Measurements from ENCODE around the gene TUB.

Gene TUB

GRCh38 chr11:8034106-8034585, 46.9 kb upstream of the TUB start:
- in situ Hi-C loops (cut with HindIII; ENCODE audit: low sequenced_read_pairs): no loop called here
- DNase-seq (ENCODE audit: low read depth): no peak
- TF ChIP-seq, protein P1, sequence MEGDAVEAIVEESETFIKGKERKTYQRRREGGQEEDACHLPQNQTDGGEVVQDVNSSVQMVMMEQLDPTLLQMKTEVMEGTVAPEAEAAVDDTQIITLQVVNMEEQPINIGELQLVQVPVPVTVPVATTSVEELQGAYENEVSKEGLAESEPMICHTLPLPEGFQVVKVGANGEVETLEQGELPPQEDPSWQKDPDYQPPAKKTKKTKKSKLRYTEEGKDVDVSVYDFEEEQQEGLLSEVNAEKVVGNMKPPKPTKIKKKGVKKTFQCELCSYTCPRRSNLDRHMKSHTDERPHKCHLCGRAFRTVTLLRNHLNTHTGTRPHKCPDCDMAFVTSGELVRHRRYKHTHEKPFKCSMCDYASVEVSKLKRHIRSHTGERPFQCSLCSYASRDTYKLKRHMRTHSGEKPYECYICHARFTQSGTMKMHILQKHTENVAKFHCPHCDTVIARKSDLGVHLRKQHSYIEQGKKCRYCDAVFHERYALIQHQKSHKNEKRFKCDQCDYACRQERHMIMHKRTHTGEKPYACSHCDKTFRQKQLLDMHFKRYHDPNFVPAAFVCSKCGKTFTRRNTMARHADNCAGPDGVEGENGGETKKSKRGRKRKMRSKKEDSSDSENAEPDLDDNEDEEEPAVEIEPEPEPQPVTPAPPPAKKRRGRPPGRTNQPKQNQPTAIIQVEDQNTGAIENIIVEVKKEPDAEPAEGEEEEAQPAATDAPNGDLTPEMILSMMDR (IDR thresholded peaks at IDR 0.05; ENCODE audit: low read depth, low read length, missing control alignments): no peak
- H3K4me3 ChIP-seq (ENCODE audit: low read depth, low read length): no peak overlapping the region

DNA sequence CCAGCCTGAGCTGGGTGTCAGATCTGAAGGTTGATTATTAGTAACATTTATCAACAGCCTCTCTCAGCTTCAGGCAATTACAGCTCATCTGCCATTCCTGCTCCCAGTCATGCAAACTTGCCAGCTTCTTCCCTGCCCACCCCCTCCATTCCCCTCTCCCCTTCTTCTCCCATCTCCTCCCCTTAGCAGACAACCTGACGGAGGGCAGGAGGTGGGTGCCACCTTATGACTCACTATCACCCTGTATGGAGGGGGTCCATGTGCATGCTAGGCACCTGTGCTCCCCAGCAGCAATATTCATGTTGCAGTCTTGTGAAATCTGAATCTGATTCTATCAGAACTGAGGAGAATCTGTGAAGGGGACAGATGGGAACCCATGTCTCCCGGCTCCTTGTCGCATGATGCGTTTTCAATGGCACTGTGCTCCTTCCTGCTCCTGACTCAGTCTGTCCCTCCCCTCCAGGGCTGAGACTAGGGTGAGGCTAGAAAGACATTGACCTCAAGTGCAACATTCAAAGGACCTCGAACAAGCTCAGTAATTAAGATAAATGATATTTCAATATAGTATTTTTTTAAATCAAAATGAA, 46.3 kb upstream of the TUB start:
- DNase-seq (ENCODE audit: low read depth): no peak
- H3K4me3 ChIP-seq (ENCODE audit: low read depth, low read length): no peak overlapping the region
- in situ Hi-C loops (cut with HindIII; ENCODE audit: low sequenced_read_pairs): no loop called here
- TF ChIP-seq, protein P1 (IDR thresholded peaks at IDR 0.05; ENCODE audit: low read depth, low read length, missing control alignments): no peak

DNA sequence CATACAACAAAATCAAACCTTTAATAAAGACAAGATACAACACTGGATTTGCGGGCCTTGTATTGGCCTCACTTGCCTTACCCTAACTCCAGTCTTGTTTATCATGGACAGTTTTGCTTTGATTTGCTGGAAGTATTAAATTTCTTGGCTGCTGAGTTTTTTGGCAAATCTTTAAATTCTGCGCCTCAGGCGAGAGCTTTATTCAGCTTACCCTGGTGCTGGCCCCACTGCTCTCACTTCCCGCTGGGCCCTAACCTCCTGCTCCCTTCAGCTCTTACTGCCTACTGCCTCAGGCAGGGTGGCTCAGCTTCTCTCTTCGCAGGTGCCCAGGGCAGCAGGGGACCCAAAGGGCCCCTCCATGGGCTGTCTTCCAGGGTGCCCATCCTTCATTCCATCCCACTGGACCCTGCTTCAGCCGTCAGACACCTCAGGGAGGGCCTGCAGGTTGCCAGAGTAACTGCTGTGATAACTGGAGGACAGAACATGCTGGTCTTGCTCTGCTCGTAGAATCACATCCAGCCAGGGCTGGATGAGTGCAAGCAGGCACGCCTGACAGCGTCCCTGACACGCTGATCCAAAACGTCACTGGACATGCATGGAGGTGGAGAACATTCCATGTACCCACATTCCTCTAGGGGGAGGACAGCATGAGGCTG, 45.7 kb upstream of the TUB start:
- no peak for DNase-seq (ENCODE audit: low read depth)
- in situ Hi-C loops (cut with HindIII; ENCODE audit: low sequenced_read_pairs): no loop called here
- H3K4me3 ChIP-seq (ENCODE audit: low read depth, low read length): no peak overlapping the region
- TF ChIP-seq, protein P1 (IDR thresholded peaks at IDR 0.05; ENCODE audit: low read depth, low read length, missing control alignments): no peak

DNA sequence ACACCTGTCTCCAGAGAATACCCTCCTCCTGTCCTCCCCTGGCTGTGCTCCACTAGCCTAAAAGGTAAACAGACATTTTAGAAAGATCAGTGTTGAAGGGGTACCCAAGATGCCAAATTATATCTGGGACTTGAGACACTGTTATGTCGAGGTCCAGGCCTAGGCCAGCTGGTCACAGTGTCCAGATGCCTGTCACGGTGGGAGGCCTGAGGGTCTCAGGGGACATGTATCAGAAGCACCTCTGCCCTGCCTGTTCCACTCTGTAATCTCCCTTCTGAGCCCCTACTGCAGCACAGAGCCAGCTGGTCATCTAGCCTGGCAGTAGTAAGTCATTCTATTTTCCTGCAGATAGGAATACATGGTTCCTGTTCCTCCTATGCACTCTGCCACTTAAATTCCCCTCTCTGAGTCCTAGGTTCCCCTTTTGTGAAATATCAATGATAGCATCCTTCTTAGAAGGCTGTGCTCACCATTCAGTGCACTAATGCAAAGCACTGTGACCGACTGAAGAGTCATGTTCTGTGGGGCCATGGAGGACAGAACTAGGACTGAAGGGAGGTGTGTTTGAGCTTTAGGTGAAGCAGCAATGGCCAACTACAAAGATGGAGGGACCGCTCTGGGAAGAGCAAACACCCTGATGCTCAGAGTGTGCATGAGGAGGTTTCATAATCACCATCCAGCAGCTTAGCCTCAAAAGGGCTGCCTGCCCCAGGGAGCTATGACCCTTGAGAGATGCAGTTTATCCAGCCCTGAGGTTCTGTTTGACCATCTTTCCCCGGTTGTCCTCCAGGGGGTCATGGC, 44.8 kb upstream of the TUB start:
- DNase-seq (ENCODE audit: low read depth): no peak
- H3K4me3 ChIP-seq (ENCODE audit: low read depth, low read length): no peak overlapping the region
- in situ Hi-C loops (cut with HindIII; ENCODE audit: low sequenced_read_pairs): no loop called here
- TF ChIP-seq, protein P1 (IDR thresholded peaks at IDR 0.05; ENCODE audit: low read depth, low read length, missing control alignments): no peak

- in situ Hi-C loops (cut with HindIII; ENCODE audit: low sequenced_read_pairs): no loop called here
- H3K4me3 ChIP-seq (ENCODE audit: low read depth, low read length): no peak overlapping the region
- DNase-seq (ENCODE audit: low read depth): no peak
- TF ChIP-seq, protein P1 (IDR thresholded peaks at IDR 0.05; ENCODE audit: low read depth, low read length, missing control alignments): no peak
Observed at GRCh38 chr11:8036986-8037385, 44.0 kb upstream of the TUB start.

DNA sequence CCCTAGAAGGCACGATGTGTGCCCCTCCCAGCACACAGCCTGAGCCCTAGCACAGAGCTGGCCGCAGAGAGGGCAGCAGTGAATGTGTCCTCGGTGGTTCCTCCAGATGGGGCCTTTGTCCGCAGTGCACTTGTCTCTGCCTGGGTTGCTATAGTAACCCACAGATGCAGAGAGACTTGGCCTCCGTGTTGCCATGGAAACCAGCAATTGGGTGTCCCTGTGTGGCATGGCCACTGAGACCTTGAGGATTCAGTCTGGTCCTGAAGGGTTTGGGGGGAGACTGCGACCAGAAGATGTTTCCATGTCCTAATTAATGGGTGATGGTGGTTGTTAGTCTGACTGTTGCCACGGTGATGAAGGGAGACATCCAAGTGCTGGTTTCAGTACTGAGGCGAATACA, 42.6 kb upstream of the TUB start:
- in situ Hi-C loops (cut with HindIII; ENCODE audit: low sequenced_read_pairs): no loop called here
- TF ChIP-seq, protein P1 (IDR thresholded peaks at IDR 0.05; ENCODE audit: low read depth, low read length, missing control alignments): no peak
- H3K4me3 ChIP-seq (ENCODE audit: low read depth, low read length): no peak overlapping the region
- no peak for DNase-seq (ENCODE audit: low read depth)
